PC-9 (cell line): ENCODE results near the gene RHOT1. TPM values are rescaled to one million over a fixed set of nuclear protein-coding genes. Genes with fewer than 3 reads are reported as not detected.
"Not testable (repeated sequence)": the region's sequence is repeated elsewhere in the genome, so short reads cannot be mapped to it uniquely, and the experiment has no call there.

Source experiments
- Bru-seq: library from RNA; stranded (reverse); fragments of 400-500 nt; gene quantifications from one replicate; lab custom pipeline; 2021; lab: Mats Ljungman, UMichigan
- BruChase-seq, 2 experiments: library from RNA; stranded (reverse); fragments of 400-500 nt; gene quantifications; one replicate each; lab custom pipeline; 2021; lab: Mats Ljungman, UMichigan
- BruUV-seq: library from RNA; stranded (reverse); fragments of 400-500 nt; replicated peaks from 2 replicates; lab custom pipeline; 2021; lab: Mats Ljungman, UMichigan
- CTCF ChIA-PET: fragments of 300-600 bp; sonication (Branson Sonifier 250); formaldehyde crosslinking; loops from one replicate; lab custom pipeline; 2022; ENCODE audit warnings: antibody characterized with exemption; lab: Charles Lee
- POLR2A ChIA-PET: fragments of 300-600 bp; sonication (Branson Sonifier 250); formaldehyde crosslinking; loops from one replicate; lab custom pipeline; 2022; ENCODE audit warnings: antibody characterized with exemption; ENCODE audit not compliant: unreplicated experiment; lab: Charles Lee
- DNase-seq, 2 experiments: peaks; one replicate each; pipeline versions ENCODE4 v3.0.0 to v3.0.0-alpha.2; 2015 to 2022; ENCODE audit warnings: mixed read lengths in 1 of 2
- H2AFZ ChIP-seq: fragments of 200-600 bp; sonication (generic); 2 replicates; pipeline ENCODE4 v1.8.1; 2017; ENCODE audit warnings: antibody characterized with exemption
- H3F3A ChIP-seq: fragments of 200-600 bp; sonication (generic); 2 replicates; pipeline ENCODE4 v1.8.1; 2017; ENCODE audit warnings: antibody characterized with exemption, mild to moderate bottlenecking, low read depth; ENCODE audit not compliant: insufficient read depth
- H3K27ac ChIP-seq: fragments of 200-600 bp; sonication (generic); 2 replicates; pipeline ENCODE4 v1.6.1; 2016; ENCODE audit warnings: mixed run types
- H3K27me3 ChIP-seq: fragments of 200-600 bp; sonication (generic); 2 replicates; pipeline ENCODE4 v1.6.1; 2016; ENCODE audit warnings: low read depth, mixed run types; ENCODE audit not compliant: insufficient read depth
- H3K36me3 ChIP-seq: fragments of 200-600 bp; sonication (generic); 2 replicates; pipeline ENCODE4 v1.6.1; 2016; ENCODE audit warnings: low read depth, mixed run types
- H3K4me1 ChIP-seq: fragments of 200-600 bp; sonication (generic); replicated peaks from 2 replicates; pipeline ENCODE4 v1.6.1; 2016; ENCODE audit warnings: mixed run types; ENCODE audit not compliant: insufficient read depth
- H3K4me2 ChIP-seq: fragments of 200-600 bp; sonication (generic); 2 replicates; pipeline ENCODE4 v1.6.1; 2017; ENCODE audit warnings: mixed run types
- H3K4me3 ChIP-seq: fragments of 200-600 bp; sonication (generic); 2 replicates; pipeline ENCODE4 v1.6.1; 2016; ENCODE audit warnings: mixed run types
- H3K79me2 ChIP-seq: fragments of 200-600 bp; sonication (generic); 2 replicates; pipeline ENCODE4 v1.6.1; 2017; ENCODE audit warnings: low read depth, mixed run types
- H3K9me2 ChIP-seq: fragments of 200-600 bp; sonication (generic); 2 replicates; pipeline ENCODE4 v1.8.1; 2017; ENCODE audit warnings: mild to moderate bottlenecking; ENCODE audit not compliant: insufficient read depth
- H3K9me3 ChIP-seq: fragments of 200-600 bp; sonication (generic); 2 replicates; pipeline ENCODE4 v1.8.1; 2016; ENCODE audit warnings: low read depth; ENCODE audit not compliant: insufficient read depth
- H4K20me1 ChIP-seq: fragments of 200-600 bp; sonication (generic); 2 replicates; pipeline ENCODE4 v1.8.1; 2017; ENCODE audit not compliant: insufficient read depth
- CTCF ChIP-seq: fragments of 200-600 bp; sonication (generic); conservative IDR thresholded peaks from 2 replicates; pipeline ENCODE4 v1.6.1; 2017; ENCODE audit warnings: mixed run types, antibody characterized with exemption, mild to moderate bottlenecking, moderate library complexity
- EZH2 ChIP-seq: fragments of 200-600 bp; sonication (generic); IDR thresholded peaks from 2 replicates; pipeline ENCODE4 v1.8.0; 2017; ENCODE audit warnings: antibody characterized with exemption, low read depth
- intact Hi-C: fragments of 100-400 bp; cut with micrococcal nuclease; formaldehyde crosslinking; loops from one replicate; pipeline ENCODE4 v1.10.0; 2022; ENCODE audit not compliant: unreplicated experiment
- long read RNA-seq: library from polyadenylated mRNA; stranded (forward); transcript quantifications from one replicate; pipeline ENCODE4 v2.0.0, GENCODE V29; 2022
- total RNA-seq: library from RNA; stranded (reverse); gene quantifications from 2 replicates; pipeline ENCODE4 v1.2.3, GENCODE V29; 2021

Gene RHOT1
- total RNA-seq (20.4 and 28.3 TPM in 2 replicates), Bru-seq, nascent RNA (percentile 71 among the genes with signal in this experiment), BruChase-seq, experiment 1, labeled RNA remaining after a 2-hour chase (percentile 74 among the genes with signal in this experiment), BruChase-seq, experiment 2, labeled RNA remaining after a 6-hour chase (percentile 71 among the genes with signal in this experiment)
- long read RNA-seq, transcript RHOT1-201 (19 exons, 3,133 nt) = major isoform, 15 of 55 reads
- long read RNA-seq, transcript RHOT1-204 (20 exons, 2,960 nt) = minor isoform, 9 of 55 reads
- long read RNA-seq, partial matches to known transcripts = 8 of 55 reads
- long read RNA-seq, other reads (novel, unspliced or antisense) = 11 of 55 reads

- Histone ChIP-seq H3K4me2 (peak within 1 kb of the TSS; percentile 91), H3K4me1 (peaks cover 10% of the 10 kb centered on the region; the same call in 1 of the 2 replicates), H3K9me3 (no peaks in the 10 kb centered on the region), H3K27ac (peak within 1 kb of the TSS; percentile 78), H3F3A (peaks cover 37% of the 10 kb centered on the region), H3K27me3 (no peaks in the 10 kb centered on the region), H4K20me1 (no peaks in the 10 kb centered on the region; the same call in 1 of the 2 replicates), H3K4me3 (peak within 1 kb of the TSS; percentile 98), H3K79me2 (peaks cover 33% of the 10 kb centered on the region), H3K36me3 (no peaks in the 10 kb centered on the region), H3K9me2 (no peaks in the 10 kb centered on the region), H2AFZ (peak within 1 kb of the TSS; percentile 99)
- intact Hi-C loops = loop anchor here (2.0 kb wide), 1 partner anchor 135 kb away; the partner anchor contains the start of gene LRRC37B
- CTCF ChIA-PET = interaction anchor here (0.6 kb wide), 2 partner anchors 241 to 1093 kb away, joined by 5 to 6 read pairs; partner anchors contain the start of gene UTP6
- POLR2A ChIA-PET = interaction anchor here (0.6 kb wide), 1 partner anchor 79 kb away, joined by 5 read pairs; no protein-coding TSS in a partner anchor
- TF ChIP-seq CTCF (0 out of 2 replicates have a peak, but pooled peaks have one; percentile 35), EZH2 (no peak)
- no TSS peak for BruUV-seq
- DNase-seq = peak; percentile 75 to 84
Observed at GRCh38 chr17:32142038-32142856, at the start of gene RHOT1. Gene RHOT1 (plus strand): TSS chr17:32142502. CDS start chr17:32142693, 191 bp downstream.

- H3K9me3 ChIP-seq = no peaks in the 10 kb centered on the region
- no peak for DNase-seq
- H3K27ac ChIP-seq = no peak overlapping the region
- intact Hi-C loops = no loop called here
- no peaks in the 10 kb centered on the region for H4K20me1 ChIP-seq
- CTCF ChIA-PET = no interaction called here
- POLR2A ChIA-PET = no interaction called here
- H3K4me2 ChIP-seq = no peak overlapping the region
- no TSS peak for BruUV-seq
- H3K36me3 ChIP-seq = no peaks in the 10 kb centered on the region
- H3K27me3 ChIP-seq = no peaks in the 10 kb centered on the region
- H3F3A ChIP-seq = no peaks in the 10 kb centered on the region
- no peak overlapping the region for H3K4me3 ChIP-seq
- H3K9me2 ChIP-seq = no peaks in the 10 kb centered on the region
- no peak overlapping the region for H2AFZ ChIP-seq
- no peak for TF ChIP-seq CTCF
- no peak for TF ChIP-seq EZH2
- H3K79me2 ChIP-seq = no peaks in the 10 kb centered on the region
- H3K4me1 ChIP-seq = no peaks in the 10 kb centered on the region
Observed at GRCh38 chr17:32099686-32100085, 42.6 kb upstream of the RHOT1 start.

GRCh38 chr17:32100323-32100722 is 42.0 kb upstream of the RHOT1 start:
- H3K36me3 ChIP-seq, H4K20me1 ChIP-seq, H3K4me3 ChIP-seq, intact Hi-C loops, DNase-seq, H3F3A ChIP-seq, H2AFZ ChIP-seq, H3K9me3 ChIP-seq, POLR2A ChIA-PET, H3K9me2 ChIP-seq, BruUV-seq, H3K79me2 ChIP-seq, H3K4me1 ChIP-seq, H3K4me2 ChIP-seq, H3K27ac ChIP-seq, H3K27me3 ChIP-seq, CTCF ChIA-PET: not testable (repeated sequence)
